Stimulated activated CD8-positive, alpha-beta memory T cell treated with anti-CD3 and anti-CD28 coated beads, Interleukin-4, amount 100 ng/mL, for 48 hours (primary cell): ENCODE data around the gene SLC16A1.
A peak's percentile ranks its signal among the peaks of the same experiment; 100 is the strongest.
"Not testable (repeated sequence)": the region's sequence is repeated elsewhere in the genome, so short reads cannot be mapped to it uniquely, and the experiment has no call there.

Experiments used
- DNase-seq: peaks from one replicate; pipeline ENCODE4 v3.0.0-alpha.2; 2020

The SLC16A1 gene

DNA sequence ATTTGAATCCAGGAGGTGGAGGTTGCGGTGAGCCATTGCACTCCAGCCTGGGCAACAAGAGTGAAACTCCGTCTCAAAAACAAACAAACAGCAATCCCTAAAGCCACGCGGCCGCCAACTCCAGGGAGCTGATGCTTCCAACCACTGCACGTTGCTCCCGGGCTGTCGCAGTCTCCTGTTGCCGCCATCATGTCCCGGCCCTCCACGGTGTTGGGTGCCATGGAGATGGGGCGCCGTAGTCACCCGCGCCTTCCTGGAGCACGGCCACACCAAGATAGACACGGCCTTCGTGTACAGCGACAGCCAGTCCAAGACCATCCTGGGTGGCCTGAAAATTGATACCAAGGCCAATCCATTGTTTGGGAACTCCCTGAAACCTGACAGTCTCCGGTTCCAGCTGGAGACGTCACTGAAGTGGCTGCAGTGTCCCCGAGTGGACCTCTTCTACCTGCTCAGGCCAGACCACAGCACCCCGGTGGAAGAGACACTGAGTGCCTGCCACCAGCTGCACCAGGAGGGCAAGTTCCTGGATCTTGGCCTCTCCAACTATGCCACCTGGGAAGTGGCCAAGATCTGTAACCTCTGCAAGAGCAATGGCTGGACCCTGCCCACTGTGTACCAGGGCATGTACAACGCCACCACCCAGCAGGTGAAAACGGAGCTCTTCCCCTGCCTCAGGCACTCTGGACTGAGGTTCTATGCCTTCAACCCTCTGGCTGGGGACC is 32.6 kb downstream of the SLC16A1 start:
- DNase-seq: no peak

DNA sequence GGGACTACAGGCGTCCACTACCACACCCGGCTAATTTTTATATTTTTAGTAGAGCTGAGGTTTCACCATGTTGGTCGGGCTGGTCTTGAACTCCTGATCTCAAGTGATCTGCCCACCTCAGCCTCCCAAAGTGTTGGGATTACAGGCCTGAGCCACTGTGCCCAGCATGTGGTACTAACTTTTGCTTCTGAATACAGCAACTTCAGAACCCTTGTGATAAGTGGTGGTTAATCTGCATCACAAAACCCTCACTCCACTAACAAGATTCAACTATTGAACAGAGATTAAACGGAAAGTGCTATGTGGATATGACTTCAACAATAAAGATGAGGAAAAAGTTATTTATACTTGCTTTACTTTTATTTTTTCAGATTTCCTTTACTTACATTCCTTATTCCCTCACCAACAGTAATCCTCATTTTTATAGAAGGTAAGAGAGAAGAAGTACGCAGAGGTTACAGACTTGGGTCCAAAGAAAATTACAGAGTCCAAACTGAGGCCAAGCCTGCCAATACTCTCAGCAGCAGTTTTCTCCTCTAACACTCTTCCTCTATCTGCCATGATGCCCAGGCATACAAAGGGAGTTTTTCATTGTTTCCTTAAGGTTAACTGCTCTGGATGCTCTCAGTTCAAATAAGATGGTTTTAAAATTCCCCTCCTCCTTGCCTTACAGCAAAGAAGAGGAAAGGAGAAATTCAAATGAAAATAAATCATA is 44.3 kb downstream of the SLC16A1 start:
- no peak for DNase-seq

DNA sequence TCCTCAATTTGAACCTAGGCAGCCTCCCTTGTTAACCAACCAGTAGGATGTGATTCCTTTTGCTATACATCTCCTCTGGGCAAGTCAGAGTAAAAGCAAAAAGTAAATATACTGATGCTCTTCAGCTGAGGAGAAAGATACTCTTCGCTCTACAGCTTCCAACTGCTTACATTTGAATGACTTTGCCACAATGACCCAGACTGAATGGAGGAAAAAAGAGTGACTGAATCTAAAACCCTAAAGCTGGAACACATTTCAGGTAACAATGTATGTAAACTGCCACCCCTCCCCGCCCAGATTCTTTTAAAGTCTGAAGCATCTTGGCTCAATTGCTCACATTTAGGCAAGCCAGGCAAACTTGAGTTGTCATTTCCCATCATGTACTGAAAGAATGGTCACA is 46.1 kb downstream of the SLC16A1 start:
- DNase-seq: no peak

GRCh38 chr1:112906150-112906698 is 49.8 kb downstream of the SLC16A1 start:
- no peak for DNase-seq

GRCh38 chr1:112905395-112906149 is 50.4 kb downstream of the SLC16A1 start:
- DNase-seq: no peak

DNA sequence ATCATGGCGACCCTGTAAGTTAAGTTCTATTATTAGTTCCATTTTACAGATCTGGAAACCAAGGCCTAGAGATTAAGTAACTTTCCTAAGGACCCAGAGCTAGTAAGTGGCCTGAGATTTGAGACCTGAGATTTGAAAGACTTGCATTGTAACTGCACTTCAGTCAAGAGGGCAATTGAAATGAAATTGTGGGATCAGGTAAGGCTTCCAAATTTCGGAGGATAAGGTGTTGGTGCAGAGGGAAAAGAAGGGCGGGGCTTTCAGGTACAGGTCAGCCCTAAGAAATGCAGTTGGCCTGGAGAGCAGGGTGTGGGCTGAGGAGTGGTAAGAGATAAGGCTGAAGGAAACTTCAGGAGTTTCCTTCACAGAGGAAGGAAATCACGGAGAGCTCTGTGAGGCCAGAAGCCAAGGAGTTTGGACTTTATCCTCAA is 51.1 kb downstream of the SLC16A1 start:
- no peak for DNase-seq

DNA sequence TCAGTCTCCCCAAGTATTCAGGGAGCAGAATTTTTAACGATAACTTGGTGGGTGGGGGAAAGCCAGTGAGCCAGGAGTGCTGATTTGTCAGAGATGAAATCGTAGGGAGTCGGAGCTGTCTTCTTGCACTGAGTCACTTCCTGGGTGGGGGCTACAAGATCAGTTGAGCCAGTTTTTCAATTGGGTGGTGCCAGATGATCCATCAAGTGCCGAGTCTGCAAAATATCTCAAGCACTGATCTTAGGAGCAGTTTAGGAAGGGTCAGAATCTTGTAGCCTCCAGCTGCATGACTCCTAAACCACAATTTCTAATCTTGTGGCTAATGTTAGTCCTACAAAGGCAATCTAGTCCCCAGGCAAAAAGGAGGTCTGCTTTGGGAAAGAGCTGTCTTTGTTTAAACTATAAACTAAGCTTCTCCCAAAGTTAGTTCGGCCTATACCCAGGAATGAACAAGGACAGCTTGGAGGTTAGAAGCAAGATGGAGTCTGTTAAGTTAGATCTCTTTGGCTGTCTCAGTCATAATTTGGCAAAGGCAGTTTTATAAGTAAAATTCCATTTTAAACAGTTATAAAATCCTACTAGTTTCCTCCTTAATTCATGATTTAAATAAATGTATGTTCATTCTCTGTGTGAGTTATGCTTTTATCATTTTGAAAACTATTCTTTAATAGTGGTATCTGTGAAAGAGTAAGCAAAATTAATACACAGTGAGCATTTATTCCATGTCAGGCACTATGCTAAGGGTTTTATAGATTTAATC is 51.7 kb downstream of the SLC16A1 start:
- DNase-seq: peak; percentile 68

DNA sequence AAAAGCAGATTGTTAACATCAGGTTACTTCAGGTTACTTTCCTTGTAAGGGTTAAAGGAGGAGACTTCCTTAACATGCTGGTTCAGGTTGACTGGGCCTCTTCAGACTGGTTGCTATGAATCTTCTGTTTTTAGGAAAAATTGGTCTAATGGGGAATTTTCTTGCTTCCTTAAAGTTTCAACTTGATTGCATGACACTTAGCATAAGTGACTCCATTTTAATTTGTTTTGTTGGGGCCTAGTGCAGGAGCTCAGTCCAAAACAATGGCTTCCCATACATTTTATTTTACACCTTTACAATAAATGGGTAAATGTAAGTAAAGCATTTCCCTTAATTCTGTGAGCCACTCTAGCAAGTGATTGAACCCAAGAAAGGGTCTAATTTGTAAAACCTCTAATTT is 53.8 kb downstream of the SLC16A1 start:
- DNase-seq: no peak

DNA sequence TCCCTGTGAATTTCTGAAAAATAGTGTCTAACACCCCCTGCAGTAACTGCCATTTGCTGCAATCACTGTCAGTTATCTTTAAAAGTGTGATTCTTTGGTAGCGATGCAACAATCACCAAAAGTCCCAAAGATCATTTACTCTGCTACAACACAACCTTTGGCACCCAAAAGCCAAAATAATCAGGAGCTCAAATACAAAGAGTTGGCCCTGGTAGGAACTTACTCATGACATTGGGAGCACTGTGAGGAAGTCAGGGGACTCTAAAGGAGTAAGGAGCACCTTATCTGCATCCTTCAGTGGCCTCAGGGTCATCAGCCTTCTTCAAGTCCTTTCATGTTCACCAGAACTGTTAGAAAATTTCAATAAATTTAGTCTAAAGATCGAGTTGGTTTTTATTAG is 54.6 kb downstream of the SLC16A1 start:
- no peak for DNase-seq

DNA sequence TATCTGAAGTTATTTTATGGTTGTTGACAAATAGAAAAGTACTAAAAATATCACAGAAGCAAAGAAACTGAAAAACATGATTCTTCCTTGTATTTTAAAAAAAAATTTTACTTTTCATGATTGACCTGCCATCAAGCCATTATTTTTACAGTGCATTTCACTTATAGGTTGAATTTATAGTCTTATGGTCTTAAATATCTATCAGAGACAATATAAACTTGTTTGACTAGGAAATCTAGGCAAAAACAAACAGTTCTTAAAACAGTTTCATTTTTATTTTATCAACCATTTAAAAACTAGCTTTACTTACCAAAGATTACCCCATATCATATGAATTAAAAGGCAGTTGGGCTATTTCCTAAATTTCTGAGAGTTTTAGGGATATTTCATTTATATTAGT is 59.2 kb downstream of the SLC16A1 start:
- no peak for DNase-seq

DNA sequence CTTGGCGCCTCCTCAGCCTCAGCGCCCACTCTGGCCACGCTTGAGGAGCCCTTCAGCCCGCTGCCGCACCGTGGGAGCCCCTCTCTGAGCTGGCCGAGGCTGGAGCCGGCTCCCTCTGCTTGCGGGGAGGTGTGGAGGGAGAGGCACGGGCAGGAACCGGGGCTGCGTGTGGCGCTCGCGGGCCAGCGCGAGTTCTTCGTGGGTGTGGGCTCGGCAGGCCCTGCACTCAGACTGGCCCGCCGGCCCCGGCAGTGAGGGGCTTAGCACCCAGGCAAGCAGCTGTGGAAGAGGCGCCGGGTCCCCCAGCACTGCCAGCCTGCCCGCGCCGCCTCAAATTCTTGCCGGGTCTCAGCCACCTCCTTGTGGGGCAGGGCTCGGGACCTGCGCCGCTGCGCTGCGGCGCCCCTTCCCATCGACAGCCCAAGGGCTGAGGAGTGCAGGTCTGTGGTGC is 61.4 kb downstream of the SLC16A1 start:
- DNase-seq: no peak

GRCh38 chr1:112894010-112894292 is 62.0 kb downstream of the SLC16A1 start:
- DNase-seq: no peak

DNA sequence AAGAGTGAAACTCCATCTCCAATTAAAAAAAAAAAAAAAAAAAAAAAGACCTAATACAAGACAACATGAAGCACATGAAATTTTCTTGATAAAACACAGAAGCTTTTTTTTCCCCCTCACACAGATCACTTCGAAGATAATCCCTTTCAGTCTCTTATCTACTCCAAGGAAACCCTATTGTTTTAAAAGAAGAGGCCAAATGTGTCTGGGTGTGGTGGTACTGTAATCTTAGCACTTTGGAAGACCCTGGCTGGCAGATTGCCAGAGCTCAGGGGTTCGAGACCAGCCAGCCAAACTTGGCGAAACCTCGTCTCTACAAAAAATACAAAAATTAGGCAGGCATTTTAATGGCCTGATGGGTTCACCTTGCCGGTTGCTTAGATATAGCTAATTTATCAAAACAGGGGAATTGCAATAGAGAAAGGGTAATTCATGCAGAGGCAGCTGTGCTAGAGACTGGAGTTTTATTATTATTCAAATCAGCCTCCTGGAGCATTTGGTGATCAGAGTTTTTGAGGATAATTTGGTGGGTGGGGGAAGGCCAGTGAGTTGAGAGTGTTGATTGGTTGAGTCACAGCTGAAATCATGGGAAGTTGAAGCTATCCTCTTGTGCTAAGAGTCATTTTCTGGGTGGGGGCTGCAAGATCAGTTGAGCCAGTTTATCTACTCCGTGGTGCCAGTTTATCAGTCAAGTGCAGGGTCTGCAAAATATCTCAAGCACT is 62.5 kb downstream of the SLC16A1 start:
- no peak for DNase-seq

DNA sequence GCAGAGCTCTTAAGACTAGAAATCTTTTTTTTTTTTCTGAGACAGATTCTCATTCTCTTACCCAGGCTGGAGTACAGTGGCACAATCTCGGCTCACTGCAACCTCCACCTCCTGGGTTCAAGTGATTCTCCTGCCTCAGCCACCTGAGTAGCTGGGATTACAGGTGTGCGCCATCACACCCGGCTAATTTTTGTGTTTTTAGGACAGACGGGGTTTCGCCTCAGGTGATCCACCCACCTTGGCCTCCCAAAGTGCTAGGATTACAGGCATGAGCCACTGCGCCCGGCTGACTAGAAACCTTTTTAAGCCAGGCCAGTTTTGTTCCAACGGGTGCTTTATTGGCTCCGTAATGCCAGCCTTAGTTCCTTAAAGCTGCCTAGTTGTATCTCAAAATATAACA is 66.1 kb downstream of the SLC16A1 start:
- not testable (repeated sequence) for DNase-seq

DNA sequence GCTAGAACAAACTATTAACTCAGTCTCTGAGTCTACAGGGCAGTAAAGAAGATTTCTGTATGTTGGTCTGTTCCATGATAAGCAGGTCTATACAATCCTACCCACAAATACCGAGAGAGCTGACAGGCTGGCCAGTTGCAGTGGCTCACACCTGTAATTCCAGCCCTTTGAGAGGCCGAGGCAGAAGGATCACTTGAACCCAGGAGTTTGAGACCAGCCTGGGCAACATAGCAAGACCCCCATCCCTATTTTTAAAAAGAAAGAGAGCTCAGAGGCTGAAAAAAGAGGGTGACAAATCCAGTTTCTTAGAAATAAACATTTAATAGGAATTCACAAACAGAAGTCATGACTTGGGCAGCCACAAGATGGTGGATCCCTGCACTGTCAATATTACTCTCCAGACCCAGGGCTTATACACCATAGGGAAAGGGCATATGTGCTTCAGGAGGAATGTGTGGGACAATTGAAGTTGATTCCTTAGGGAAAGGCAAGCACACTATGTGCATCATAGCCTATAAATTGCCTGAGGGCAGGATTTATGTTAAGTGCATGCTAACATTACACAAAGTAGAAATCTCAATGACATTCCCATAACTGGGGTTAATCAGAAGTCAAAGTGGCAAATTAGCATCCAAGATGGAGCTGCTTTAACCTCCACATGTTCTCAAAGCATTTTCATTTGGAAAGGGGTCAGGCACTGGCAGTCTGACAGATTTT is 66.8 kb downstream of the SLC16A1 start:
- no peak for DNase-seq

- DNase-seq: no peak
Measured at GRCh38 chr1:112888630-112889029, 67.4 kb downstream of the SLC16A1 start.

DNA sequence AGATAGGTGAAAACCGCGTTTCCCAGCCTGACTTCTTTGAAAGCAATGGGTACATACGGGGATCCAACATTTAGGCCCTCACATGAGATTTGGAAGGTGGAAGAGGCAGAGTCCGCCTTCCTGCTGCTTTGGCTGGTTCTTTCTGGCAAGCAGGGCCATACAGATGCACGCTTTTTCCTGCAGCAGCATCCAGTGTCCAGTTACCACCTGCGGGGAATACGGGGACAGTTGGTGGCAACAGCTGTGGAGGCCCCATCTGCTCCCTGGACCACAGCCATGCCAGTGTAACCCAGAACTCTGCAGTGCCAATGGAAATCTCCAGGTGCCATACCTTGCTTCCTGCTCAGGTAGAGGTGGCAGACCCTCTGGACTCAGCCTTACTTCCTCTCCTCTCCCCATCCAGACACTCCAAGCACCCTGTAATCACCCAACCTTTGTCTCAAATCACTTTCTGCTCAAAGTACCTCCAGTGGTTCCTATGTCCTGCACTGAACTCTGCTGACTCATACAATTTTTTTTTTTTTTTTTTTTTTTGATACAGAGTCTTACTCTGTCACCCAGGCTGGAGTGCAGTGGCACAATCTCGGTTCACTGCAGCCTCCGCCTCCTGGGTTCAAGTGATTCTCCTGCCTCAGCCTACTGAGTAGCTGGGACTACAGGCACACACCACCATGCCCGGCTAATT is 68.3 kb downstream of the SLC16A1 start:
- DNase-seq: no peak

DNA sequence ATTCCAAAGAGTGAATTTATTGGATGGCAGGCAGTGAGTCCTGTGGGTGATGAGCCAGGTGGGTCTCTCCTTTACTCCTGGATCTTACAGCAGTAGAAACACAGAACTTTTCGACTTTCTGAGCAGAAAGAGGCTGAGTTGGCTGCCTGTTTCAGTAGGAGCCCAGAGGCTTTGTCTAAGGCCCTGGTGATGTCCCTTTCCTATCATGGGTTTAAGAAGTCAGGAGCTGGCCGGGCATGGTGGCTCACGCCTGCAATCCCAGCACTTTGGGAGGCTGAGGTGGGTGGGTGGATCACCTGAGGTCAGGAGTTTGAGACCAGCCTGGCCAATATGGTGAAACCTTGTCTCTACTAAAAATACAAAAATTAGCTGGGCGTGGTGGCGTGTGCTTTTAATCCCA is 71.0 kb downstream of the SLC16A1 start:
- DNase-seq: not testable (repeated sequence)

DNA sequence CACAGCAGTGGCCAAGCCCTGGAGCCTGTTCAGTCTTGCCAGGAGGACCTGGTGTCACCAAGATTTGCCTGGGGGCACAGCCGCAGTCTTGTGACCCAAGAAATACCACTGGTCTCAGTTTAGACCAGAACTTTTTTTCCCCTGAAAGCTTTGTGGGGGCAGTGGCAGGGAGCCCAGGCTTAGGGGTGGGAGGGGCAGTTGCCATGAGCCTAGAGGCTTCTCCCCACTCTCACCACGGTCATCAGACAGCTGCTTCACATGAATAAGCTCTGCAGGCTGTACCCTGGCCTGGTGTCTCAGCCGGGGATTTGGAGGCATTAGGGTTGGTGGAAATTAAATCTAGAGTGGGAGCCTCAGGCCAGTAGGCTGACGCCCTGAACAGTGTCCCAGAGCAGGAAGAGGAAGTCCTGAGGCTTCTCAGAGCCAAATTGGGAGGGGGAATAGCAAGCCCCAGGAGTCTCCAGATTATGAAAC is 73.7 kb downstream of the SLC16A1 start:
- DNase-seq: no peak

- no peak for DNase-seq
Measured at GRCh38 chr1:112881742-112882127, 74.3 kb downstream of the SLC16A1 start.

DNA sequence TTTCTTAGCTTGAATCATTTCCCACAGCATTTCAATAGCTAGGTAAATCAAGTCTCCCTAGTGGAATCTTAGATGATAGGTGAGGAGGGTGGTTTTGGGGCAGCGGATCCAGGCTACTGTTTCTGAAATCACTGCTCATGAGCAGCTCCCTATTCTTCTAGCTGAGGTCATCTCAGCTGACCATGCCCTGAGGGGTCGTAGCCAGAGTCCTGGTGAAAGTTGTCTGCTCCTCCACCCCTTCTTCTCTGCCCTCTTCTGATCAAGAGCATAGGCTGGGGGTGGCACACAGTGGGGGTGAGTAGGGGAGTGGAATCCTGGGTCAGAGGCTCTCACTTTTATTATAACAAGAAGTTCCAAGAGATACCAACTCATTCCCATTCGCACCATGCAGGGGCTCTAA is 76.2 kb downstream of the SLC16A1 start:
- DNase-seq: no peak
